IMR-90 (cell line): ENCODE data around the gene FOXL2NB. TPM values are rescaled to one million over a fixed set of nuclear protein-coding genes. Genes with fewer than 3 reads are reported as not detected.

ENCODE experiments used
- ATAC-seq: fragments of 200-7000 bp; cut with Tn5 transposase; 2 replicates; pipeline ENCODE4 v1.9.1; 2020; ENCODE audit warnings: low read depth, mild to moderate bottlenecking, moderate library complexity
- BruUV-seq: library from RNA; stranded (reverse); fragments of 400-500 nt; replicated peaks from 2 replicates; lab custom pipeline; 2021; lab: Mats Ljungman, UMichigan
- CTCF ChIA-PET: fragments of 300-600 bp; formaldehyde crosslinking; extraction: SDS; loops from one replicate; lab custom pipeline; 2021; ENCODE audit warnings: antibody characterized with exemption; lab: Yijun Ruan, JAX
- POLR2A ChIA-PET: fragments of 300-600 bp; sonication (Branson Sonifier 250); formaldehyde crosslinking; loops from one replicate; lab custom pipeline; 2022; ENCODE audit warnings: antibody characterized with exemption; ENCODE audit not compliant: unreplicated experiment; lab: Charles Lee
- DNase-seq: peaks from one replicate; pipeline ENCODE4 v3.0.0; 2013
- H2AFZ ChIP-seq: replicated peaks from 2 replicates; pipeline ENCODE3; 2013; ENCODE audit warnings: low read length, mild to moderate bottlenecking; ENCODE audit not compliant: poor library complexity
- H2AK5ac ChIP-seq: 2 replicates; pipeline ENCODE4 v1.6.1; 2013; ENCODE audit warnings: low read depth, low read length, inconsistent platforms
- H2AK9ac ChIP-seq: replicated peaks from 2 replicates; pipeline ENCODE3; 2013; ENCODE audit warnings: mild to moderate bottlenecking, low read depth, low read length, moderate library complexity; ENCODE audit not compliant: poor library complexity
- H2BK120ac ChIP-seq: 2 replicates; pipeline ENCODE4 v1.6.1; 2013; ENCODE audit warnings: low read depth, low read length, inconsistent platforms
- H2BK15ac ChIP-seq: 3 replicates; pipeline ENCODE4 v1.6.1; 2013; ENCODE audit warnings: low read depth, low read length, inconsistent platforms
- H2BK20ac ChIP-seq: 2 replicates; pipeline ENCODE4 v1.6.1; 2013; ENCODE audit warnings: low read depth, mild to moderate bottlenecking, inconsistent platforms, low read length, moderate library complexity
- H2BK5ac ChIP-seq: 2 replicates; pipeline ENCODE4 v1.6.1; 2013; ENCODE audit warnings: mild to moderate bottlenecking, low read depth, low read length, inconsistent platforms; ENCODE audit not compliant: poor library complexity, severe bottlenecking
- H3K14ac ChIP-seq: replicated peaks from 2 replicates; pipeline ENCODE4 v1.6.1; 2013; ENCODE audit warnings: low read depth, low read length, inconsistent platforms
- H3K18ac ChIP-seq: 2 replicates; pipeline ENCODE4 v1.6.1; 2013; ENCODE audit warnings: low read depth, low read length, control low read depth
- H3K23ac ChIP-seq: 2 replicates; pipeline ENCODE4 v1.6.1; 2013; ENCODE audit warnings: low read depth, low read length, inconsistent platforms
- H3K27ac ChIP-seq: 2 replicates; pipeline ENCODE4 v1.5.1; 2013; ENCODE audit warnings: mild to moderate bottlenecking, control low read depth, low read length; ENCODE audit not compliant: insufficient read depth
- H3K27me3 ChIP-seq: 2 replicates; pipeline ENCODE4 v1.6.1; 2013; ENCODE audit warnings: low read length; ENCODE audit not compliant: control insufficient read depth, insufficient read depth
- H3K36me3 ChIP-seq: 2 replicates; pipeline ENCODE4 v1.6.1; 2013; ENCODE audit warnings: low read length, mixed read lengths; ENCODE audit not compliant: control insufficient read depth, insufficient read depth
- H3K4ac ChIP-seq: 2 replicates; pipeline ENCODE4 v1.6.1; 2013; ENCODE audit warnings: low read depth, low read length, inconsistent platforms
- H3K4me1 ChIP-seq: 2 replicates; pipeline ENCODE4 v1.6.1; 2013; ENCODE audit warnings: low read length, mixed read lengths; ENCODE audit not compliant: control insufficient read depth, insufficient read depth
- H3K4me2 ChIP-seq: 2 replicates; pipeline ENCODE4 v1.6.1; 2013; ENCODE audit warnings: low read depth, mild to moderate bottlenecking, control low read depth, low read length, moderate library complexity
- H3K4me3 ChIP-seq: 2 replicates; pipeline ENCODE4 v1.5.1; 2013; ENCODE audit warnings: low read depth, mild to moderate bottlenecking, control low read depth, low read length, moderate library complexity; ENCODE audit not compliant: insufficient read depth
- H3K56ac ChIP-seq: 2 replicates; pipeline ENCODE4 v1.6.1; 2013; ENCODE audit warnings: low read length, inconsistent platforms; ENCODE audit not compliant: insufficient read depth; ENCODE audit errors: extremely low read depth
- H3K79me1 ChIP-seq, 2 experiments: 2 replicates each; pipeline ENCODE4 v1.6.1; 2013; ENCODE audit warnings: low read length in 2 of 2, inconsistent platforms in 1 of 2, low read depth in 1 of 2
- H3K9ac ChIP-seq: 2 replicates; pipeline ENCODE4 v1.6.1; 2013; ENCODE audit warnings: low read depth, low read length, control low read depth
- H3K9me1 ChIP-seq: 2 replicates; pipeline ENCODE4 v1.6.1; 2013; ENCODE audit warnings: low read length, inconsistent platforms; ENCODE audit not compliant: insufficient read depth
- H3K9me3 ChIP-seq: 2 replicates; pipeline ENCODE4 v1.6.1; 2013; ENCODE audit warnings: low read length; ENCODE audit not compliant: control insufficient read depth, insufficient read depth
- H4K20me1 ChIP-seq: 2 replicates; pipeline ENCODE4 v1.6.1; 2013; ENCODE audit warnings: low read length, inconsistent platforms; ENCODE audit not compliant: insufficient read depth
- H4K5ac ChIP-seq: 2 replicates; pipeline ENCODE4 v1.6.1; 2013; ENCODE audit warnings: mild to moderate bottlenecking, low read depth, low read length, control low read depth
- H4K8ac ChIP-seq, 2 experiments: 2 replicates each; pipeline ENCODE4 v1.6.1; 2013; ENCODE audit warnings: low read depth in 2 of 2, low read length in 2 of 2, control low read depth in 1 of 2, inconsistent platforms in 1 of 2
- H4K91ac ChIP-seq: 2 replicates; pipeline ENCODE4 v1.6.1; 2013; ENCODE audit warnings: low read depth, low read length, inconsistent platforms; ENCODE audit not compliant: insufficient read depth
- BHLHE40 ChIP-seq: fragments of 150-350 bp; IDR thresholded peaks from 2 replicates; pipeline ENCODE4 v1.6.1; 2016; ENCODE audit warnings: mild to moderate bottlenecking, low read depth, low read length
- CHD1 ChIP-seq: IDR thresholded peaks from 2 replicates; pipeline ENCODE4 v1.6.1; 2012; ENCODE audit warnings: low read depth, low read length, improper control_type of control experiment
- CTCF ChIP-seq: conservative IDR thresholded peaks from 2 replicates; pipeline ENCODE4 v1.5.1; 2012; ENCODE audit warnings: mild to moderate bottlenecking, low read depth, low read length, improper control_type of control experiment
- MAFK ChIP-seq: IDR thresholded peaks from 2 replicates; pipeline ENCODE4 v1.6.1; 2012; ENCODE audit warnings: low read depth, low read length, improper control_type of control experiment
- MAZ ChIP-seq: IDR thresholded peaks from 2 replicates; pipeline ENCODE4 v1.6.1; 2012; ENCODE audit warnings: low read depth, mild to moderate bottlenecking, low read length, improper control_type of control experiment, moderate library complexity, borderline replicate concordance
- NFE2L2 ChIP-seq: fragments of 150-350 bp; IDR thresholded peaks from 2 replicates; pipeline ENCODE4 v1.6.1; 2016; ENCODE audit warnings: low read depth, mild to moderate bottlenecking, low read length
- POLR2A ChIP-seq: IDR thresholded peaks from 2 replicates; pipeline ENCODE4 v1.6.1; 2012; ENCODE audit warnings: mild to moderate bottlenecking, low read depth, low read length
- RAD21 ChIP-seq: IDR thresholded peaks from 2 replicates; pipeline ENCODE4 v1.6.1; 2012; ENCODE audit warnings: low read length, improper control_type of control experiment
- RCOR1 ChIP-seq: IDR thresholded peaks from 2 replicates; pipeline ENCODE4 v1.6.1; 2012; ENCODE audit warnings: mild to moderate bottlenecking, low read length, improper control_type of control experiment; ENCODE audit not compliant: insufficient replicate concordance
- RFX5 ChIP-seq: IDR thresholded peaks from 2 replicates; pipeline ENCODE4 v1.8.0; 2012; ENCODE audit warnings: low read depth, mild to moderate bottlenecking, low read length, moderate library complexity
- WGBS, 2 experiments: methylation state at CpG; one replicate each; pipeline versions ENCODE4 v1.1.5 to v1.1.7; 2013; ENCODE audit warnings: missing lambda C conversion rate in 2 of 2; ENCODE audit not compliant: insufficient read length in 1 of 2; ENCODE audit errors: extremely low coverage in 2 of 2; 5-methylcytosine and 5-hydroxymethylcytosine counted together
- dilution Hi-C: fragments of 300-500 bp; cut with HindIII; formaldehyde crosslinking; loops from one replicate; pipeline ENCODE4 v1.14.3; 2018; ENCODE audit warnings: low sequenced_read_pairs; ENCODE audit not compliant: unreplicated experiment
- in situ Hi-C: fragments of 300-500 bp; cut with MboI; formaldehyde crosslinking; loops from 3 replicates; pipeline ENCODE4 v1.14.3; 2019; ENCODE audit warnings: low sequenced_read_pairs, inconsistent platforms, mixed read lengths
- intact Hi-C: fragments of 100-400 bp; cut with micrococcal nuclease; formaldehyde crosslinking; loops from 2 replicates; pipeline ENCODE4 v1.10.0; 2022
- polyA plus RNA-seq, 3 experiments: library from polyadenylated mRNA; depleted of rRNA; stranded (reverse); fragments of >200 nt; gene quantifications; 2 replicates each; pipeline ENCODE4 v1.2.3, GENCODE V29; 2012; ENCODE audit warnings: low replicate concordance in 1 of 3
- total RNA-seq: library from RNA; depleted of rRNA; stranded (reverse); fragments of >200 nt; gene quantifications from 2 replicates; pipeline ENCODE4 v1.2.3, GENCODE V29; 2012
- TF ChIP-seq, protein P1 (sequence below): fragments of 150-350 bp; IDR thresholded peaks from 2 replicates; pipeline ENCODE4 v1.6.1; 2016; ENCODE audit warnings: low read depth, mild to moderate bottlenecking, low read length, moderate library complexity, borderline replicate concordance
- TF ChIP-seq, protein P2 (sequence below): fragments of 150-350 bp; IDR thresholded peaks from 2 replicates; pipeline ENCODE4 v1.6.1; 2017; ENCODE audit warnings: mild to moderate bottlenecking, antibody characterized with exemption, low read length, low read depth

Gene FOXL2NB
- total and polyA plus RNA-seq, 2 of the 4 experiments (the other 2 are of a cell fraction), result under 0.01 to 0.05 TPM

GRCh38 chr3:138947495-138948121 is 591 bp downstream of the FOXL2NB start:
- ChIA-PET POLR2A (no interaction called here), CTCF (interaction anchor here (0.6 kb wide), 1 partner anchor 188 kb away, joined by 4 read pairs; no protein-coding TSS in a partner anchor)
- no TSS peak for BruUV-seq
- TF ChIP-seq, protein P1, sequence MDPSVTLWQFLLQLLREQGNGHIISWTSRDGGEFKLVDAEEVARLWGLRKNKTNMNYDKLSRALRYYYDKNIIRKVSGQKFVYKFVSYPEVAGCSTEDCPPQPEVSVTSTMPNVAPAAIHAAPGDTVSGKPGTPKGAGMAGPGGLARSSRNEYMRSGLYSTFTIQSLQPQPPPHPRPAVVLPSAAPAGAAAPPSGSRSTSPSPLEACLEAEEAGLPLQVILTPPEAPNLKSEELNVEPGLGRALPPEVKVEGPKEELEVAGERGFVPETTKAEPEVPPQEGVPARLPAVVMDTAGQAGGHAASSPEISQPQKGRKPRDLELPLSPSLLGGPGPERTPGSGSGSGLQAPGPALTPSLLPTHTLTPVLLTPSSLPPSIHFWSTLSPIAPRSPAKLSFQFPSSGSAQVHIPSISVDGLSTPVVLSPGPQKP, result no peak
- TF ChIP-seq RFX5 (no peak), CHD1 (no peak), MAZ (no peak), RAD21 (no peak), RCOR1 (no peak), POLR2A (no peak), NFE2L2 (no peak), CTCF (no peak), MAFK (no peak), BHLHE40 (no peak)
- TF ChIP-seq, protein P2, sequence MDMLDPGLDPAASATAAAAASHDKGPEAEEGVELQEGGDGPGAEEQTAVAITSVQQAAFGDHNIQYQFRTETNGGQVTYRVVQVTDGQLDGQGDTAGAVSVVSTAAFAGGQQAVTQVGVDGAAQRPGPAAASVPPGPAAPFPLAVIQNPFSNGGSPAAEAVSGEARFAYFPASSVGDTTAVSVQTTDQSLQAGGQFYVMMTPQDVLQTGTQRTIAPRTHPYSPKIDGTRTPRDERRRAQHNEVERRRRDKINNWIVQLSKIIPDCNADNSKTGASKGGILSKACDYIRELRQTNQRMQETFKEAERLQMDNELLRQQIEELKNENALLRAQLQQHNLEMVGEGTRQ, result no peak
- peaks cover 2% of the 10 kb centered on the region; the same call in 1 of the 2 replicates for H3K4me1 ChIP-seq
- H3K27me3 ChIP-seq, result peaks cover 98% of the 10 kb centered on the region
- no peak overlapping the region for H2AK9ac ChIP-seq
- H3K23ac ChIP-seq, result no peak overlapping the region
- no peak overlapping the region for H4K5ac ChIP-seq
- 0 out of 2 replicates have a peak, but pooled peaks cover 3% of the 10 kb centered on the region for H3K9me1 ChIP-seq
- no peak overlapping the region for H3K18ac ChIP-seq
- dilution Hi-C loops, result no loop called here
- H4K91ac ChIP-seq, result no peak overlapping the region
- peaks cover 7% of the 10 kb centered on the region for H3K9me3 ChIP-seq
- H2BK15ac ChIP-seq, result no peak overlapping the region
- H3K36me3 ChIP-seq, result no peaks in the 10 kb centered on the region
- peak overlapping the region; percentile 54 for H2AFZ ChIP-seq
- no peak overlapping the region; the same call in 1 of the 2 replicates for H3K4me2 ChIP-seq
- no peak overlapping the region for H2BK20ac ChIP-seq
- intact Hi-C loops, result no loop called here
- H3K9ac ChIP-seq, result no peak overlapping the region
- H2AK5ac ChIP-seq, result no peak overlapping the region
- DNase-seq (no peak), ATAC-seq (no peak)
- no peak overlapping the region for H4K8ac ChIP-seq
- H3K4me3 ChIP-seq, result no peak overlapping the region
- no peak overlapping the region for H3K27ac ChIP-seq
- no peak overlapping the region for H2BK5ac ChIP-seq
- in situ Hi-C loops, result no loop called here
- no peak overlapping the region for H3K4ac ChIP-seq
- H2BK120ac ChIP-seq, result no peak overlapping the region
- H3K14ac ChIP-seq, result no peak overlapping the region
- H3K79me1 ChIP-seq, result no peaks in the 10 kb centered on the region
- WGBS, 2 experiments, result 7% methylated on average over 5 of the region's 21 CpGs; no CpG with 5 or more reads in 1 of the 2 experiments
- H4K20me1 ChIP-seq, result peaks cover 10% of the 10 kb centered on the region
- H3K56ac ChIP-seq, result no peak overlapping the region
